GM18526 (cell line): Measurements from ENCODE around the gene MEGF6.

Experiments
- POLR2A ChIP-seq: IDR thresholded peaks from 3 replicates; pipeline ENCODE4 v1.6.1; 2011; ENCODE audit not compliant: insufficient read length; ENCODE audit errors: extremely low read depth

MEGF6 gene

DNA sequence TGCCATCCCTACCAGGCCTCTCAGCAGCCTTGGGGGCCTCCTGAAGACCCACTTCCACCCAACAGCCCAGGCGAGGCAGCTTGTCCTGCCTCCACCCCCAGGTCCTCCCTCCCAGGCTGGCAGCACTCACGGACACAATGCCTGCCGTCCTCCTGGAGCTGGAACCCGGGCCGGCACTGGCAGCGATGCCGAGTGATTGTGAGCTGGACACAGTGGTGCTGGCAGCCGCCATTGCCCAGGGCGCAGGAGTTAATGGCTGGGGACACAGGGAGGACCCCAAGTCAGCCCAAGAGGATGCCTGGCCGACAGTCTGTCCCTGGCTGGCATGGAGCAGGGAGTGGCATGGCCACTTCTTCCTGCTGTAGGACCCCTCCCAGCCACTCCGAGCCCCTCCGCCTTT is 96.0 kb downstream of the MEGF6 start:
- no peak for TF ChIP-seq POLR2A

DNA sequence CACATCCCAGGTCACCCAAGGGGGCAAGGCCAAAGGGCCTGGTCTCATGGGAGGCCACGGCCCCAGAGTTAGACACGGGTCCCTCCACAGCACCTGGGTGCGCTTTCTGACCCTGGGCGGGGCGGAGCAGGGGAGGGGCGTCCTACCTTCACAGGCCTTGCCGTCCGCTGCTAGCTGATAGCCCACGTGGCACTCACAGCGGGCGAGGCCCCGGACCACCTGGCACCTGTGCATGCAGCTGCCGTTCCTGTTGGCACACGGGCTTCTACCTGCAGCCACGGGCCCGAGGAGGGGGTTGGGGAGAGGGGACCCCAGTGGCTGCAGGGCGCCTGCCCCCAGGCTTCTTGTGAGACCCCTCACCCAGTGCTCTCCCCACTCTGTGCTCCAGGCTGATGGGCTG is 96.9 kb downstream of the MEGF6 start:
- TF ChIP-seq POLR2A, result no peak

DNA sequence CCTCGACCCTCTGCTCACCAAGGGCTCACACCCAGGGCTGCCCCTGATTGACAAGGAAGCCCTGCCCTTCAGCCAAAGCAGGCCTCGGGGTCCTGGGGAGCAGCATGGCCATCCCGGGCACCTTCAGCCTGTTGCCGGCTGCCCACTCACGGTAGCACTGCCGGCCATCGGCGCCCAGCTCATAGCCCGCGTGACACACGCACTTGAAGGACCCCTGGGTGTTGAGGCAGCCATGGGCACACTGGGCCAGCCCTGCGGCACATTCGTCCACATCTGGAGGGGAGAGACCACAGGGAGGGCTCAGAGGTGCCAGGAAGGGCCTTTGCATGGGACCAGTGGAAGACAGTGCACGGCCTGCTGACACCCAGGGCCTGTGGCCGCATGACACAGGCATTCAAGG is 99.5 kb downstream of the MEGF6 start:
- TF ChIP-seq POLR2A, result no peak

DNA sequence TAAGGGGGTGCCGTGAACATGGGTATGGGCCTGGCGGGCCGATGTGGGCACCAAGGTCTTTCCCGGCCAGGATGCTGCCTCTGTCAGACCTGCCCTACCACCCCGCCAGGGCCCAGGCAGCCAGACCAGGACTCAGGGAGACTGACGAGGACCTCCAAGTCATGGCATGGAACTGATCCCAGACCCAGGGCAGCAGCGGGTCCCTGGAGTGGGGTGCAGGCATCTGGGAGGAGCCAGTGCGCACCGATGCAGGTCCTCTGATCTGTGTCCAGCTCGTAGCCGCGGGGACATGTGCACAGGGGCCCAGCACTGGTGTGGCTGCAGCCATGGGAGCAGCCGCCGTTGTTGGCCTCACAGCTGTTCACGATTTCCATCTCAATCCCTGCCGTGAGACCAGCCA is 100.0 kb downstream of the MEGF6 start:
- no peak for TF ChIP-seq POLR2A

DNA sequence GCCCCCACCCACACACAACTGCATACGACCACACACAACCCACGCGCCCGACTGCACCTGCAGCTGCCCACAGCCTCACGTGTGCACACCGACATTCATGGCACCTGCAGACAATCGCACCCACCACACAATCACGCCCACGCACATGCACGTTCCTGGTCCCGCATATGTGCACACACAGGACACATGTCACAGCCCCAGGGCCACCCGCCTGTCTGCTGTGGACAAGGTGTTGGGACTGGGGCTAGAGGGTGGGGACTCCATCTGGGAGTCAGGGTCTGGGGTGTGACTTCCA is 100.4 kb downstream of the MEGF6 start:
- TF ChIP-seq POLR2A, result no peak

DNA sequence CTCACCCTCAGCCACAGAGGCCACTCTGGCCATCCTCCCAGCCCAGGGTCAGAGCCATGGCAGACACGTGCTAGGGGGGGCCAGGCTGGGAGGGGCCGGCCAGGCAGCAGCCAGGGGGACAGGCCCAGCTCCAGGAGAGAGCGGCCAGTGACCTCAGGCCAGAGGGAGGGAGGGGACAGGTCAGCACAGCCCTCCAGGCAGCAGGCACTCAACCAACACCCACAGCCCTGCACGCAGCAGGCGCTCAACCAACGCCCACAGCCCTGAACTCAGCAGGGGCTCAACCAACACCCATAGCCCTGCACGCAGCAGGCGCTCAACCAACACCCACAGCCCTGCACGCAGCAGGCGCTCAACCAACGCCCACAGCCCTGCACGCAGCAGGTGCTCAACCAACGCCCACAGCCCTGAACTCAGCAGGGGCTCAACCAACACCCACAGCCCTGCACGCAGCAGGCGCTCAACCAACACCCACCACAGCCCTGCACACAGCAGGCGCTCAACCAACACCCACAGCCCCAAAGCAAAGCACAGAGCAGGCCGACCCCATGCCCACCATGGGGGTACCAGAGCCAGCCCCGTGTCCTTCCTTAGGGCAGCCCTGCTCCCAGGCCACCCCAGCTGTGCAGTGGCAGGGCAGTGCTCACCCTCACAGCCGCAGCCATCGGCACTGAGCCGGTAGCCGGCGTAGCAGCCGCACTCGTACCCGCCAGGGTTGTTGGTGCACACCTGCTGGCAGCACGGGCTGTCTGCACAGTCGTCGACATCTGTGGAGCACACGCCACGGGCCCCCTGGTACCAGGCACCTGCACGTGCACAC is 101.0 kb downstream of the MEGF6 start:
- no peak for TF ChIP-seq POLR2A

DNA sequence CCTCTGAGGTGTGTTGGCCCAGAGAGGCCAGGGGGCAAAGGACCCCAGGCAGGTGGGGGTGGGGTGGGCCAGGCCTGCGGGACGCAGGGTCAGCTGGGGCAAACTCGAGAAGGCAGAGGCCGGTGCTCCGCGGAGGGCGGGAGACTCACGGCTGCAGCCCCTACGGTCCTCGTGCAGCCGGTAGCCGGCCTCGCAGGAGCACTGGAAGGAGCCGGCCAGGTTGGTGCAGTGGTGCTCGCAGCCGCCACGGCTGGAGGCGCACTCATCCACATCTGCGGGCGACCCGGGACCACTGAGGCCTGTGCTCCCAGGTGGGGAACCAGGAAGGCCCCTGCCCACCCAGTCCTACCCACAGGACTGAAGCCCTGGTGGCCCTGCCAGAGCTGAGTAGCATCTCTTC is 101.6 kb downstream of the MEGF6 start:
- TF ChIP-seq POLR2A, result no peak

DNA sequence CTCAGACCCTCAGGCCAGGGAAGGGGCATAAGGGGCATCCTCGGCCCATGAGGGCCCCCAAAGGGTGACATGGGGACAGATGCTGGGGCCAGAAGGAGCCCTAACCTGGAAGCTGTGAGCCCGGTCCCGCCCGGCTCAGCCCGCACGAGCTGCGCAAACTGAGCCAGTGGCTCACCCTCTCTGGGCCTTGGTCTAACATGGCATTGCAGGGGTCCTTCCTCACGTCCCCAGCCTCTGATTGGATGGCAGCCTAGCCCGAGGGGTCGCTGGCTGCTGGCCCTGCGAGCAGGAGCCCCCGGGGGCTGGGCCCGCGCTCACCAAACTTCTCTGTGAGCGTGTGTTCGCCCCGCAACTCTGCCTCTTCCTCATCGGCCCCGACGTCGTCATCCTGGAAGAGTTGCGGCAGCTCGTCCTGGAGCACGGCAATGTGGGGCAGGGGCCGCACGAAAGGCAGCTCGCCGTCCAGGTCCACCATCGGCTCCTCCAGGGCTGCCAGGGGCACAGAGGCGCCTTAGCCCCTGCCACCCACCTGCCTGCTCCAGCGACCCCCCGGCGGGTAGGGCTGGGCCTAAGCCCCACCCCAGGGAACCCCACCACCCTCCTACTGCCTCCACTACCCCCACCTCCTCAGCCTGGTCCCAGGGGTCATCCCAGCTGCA is 102.4 kb downstream of the MEGF6 start:
- no peak for TF ChIP-seq POLR2A

DNA sequence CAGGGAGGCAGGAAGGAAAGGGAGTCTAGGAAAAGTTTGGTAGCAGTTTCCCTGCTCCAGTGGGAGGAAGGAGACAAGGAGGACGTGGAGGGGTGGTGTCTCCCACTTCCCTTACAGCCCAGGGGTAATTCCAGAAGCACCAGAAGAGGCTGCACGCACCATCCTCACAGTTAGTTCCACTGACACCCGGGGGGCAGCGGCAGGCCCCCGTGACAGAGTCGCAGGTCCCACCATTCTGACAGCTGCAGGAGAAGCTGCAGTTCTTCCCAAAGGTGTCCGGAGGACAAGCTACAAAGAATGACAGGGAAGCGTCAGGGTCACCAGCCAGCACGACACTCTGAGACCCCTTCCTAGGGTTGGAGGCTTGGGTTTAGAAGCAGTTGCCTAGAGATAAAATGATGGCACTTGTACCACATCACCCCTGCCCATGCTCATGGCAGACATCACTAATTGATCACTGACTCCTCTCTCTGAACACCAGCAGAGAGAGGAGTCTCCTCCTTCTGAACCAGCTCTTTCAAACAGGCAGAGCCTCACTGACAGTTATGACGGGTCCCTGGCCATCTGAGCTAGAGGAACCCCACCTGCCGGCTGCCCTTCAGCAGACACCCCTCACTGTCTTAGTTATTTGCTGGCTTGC is 103.6 kb downstream of the MEGF6 start:
- TF ChIP-seq POLR2A, result no peak

DNA sequence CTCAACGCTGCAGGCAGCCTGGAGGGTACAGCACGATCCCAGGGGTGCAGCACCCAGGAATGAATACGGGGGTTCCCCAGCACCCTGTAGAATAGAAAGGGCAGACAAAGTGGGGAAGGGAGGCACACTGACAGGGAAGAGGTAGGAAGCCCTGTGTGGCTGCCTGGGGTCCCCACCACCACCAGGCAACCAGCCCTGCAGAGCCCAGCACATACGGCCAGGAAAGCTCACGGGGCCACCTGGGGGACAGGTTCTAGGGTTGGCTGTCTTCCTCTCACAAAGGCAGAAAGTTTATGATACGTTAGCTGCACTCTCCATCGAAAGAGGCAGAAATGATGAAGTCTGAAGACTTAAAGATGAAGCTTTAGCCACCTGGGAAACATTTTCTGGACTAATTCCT is 104.4 kb downstream of the MEGF6 start:
- TF ChIP-seq POLR2A, result no peak

DNA sequence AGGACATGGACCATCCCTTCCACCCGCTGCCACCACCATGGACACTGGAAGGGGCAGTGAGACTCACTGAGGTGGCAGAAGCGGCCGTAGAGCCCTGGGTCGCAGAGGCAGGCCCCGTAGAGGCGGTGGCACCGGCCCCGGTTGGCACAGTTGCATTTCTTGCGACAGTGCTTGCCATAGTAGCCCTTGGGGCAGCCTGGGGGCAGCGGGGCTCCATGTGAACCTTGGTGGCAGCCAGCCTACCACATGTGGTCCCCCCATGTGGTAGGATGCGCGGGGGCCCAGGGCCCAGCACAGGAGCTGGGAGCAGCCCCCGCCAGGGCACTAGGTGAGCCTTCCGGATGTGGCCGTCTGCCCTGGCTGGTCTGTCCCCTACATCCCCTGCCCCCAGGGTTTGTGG is 105.3 kb downstream of the MEGF6 start:
- TF ChIP-seq POLR2A, result no peak

DNA sequence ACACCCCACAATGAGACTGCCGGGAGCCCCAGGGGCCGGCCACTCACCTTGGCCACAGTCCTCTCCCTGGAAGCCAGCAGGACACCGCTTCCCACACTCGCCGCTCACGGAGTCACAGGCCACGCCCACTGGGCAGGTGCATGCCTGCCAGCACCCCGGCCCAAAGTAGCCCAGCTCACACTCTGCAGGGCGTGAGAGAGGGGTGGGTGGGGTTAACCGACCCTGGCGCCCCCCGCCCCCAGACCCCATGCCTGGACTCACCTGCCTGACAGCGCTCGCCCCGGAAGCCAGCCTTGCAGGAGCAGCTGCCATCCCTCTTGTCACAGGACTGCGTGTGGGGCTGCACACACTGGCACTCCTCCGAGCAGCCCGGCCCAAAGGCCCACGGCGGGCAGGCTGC is 106.1 kb downstream of the MEGF6 start:
- TF ChIP-seq POLR2A, result no peak

DNA sequence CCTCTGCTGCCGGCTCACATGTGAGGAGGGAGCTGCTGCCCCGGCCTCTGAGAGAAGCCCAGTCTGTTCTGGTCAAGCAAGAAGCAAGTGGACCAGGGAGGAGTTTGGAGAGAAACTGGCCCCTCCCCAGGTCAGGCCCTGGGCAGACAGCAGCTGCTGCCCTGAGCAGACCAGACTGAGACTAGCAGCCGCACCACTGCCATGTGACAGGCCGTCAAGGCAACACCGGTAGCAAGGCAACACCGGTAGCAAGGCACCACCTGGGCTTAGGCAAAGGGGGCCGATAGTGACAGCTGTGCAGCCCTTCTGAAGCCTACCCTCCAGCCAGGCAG is 106.5 kb downstream of the MEGF6 start:
- no peak for TF ChIP-seq POLR2A

DNA sequence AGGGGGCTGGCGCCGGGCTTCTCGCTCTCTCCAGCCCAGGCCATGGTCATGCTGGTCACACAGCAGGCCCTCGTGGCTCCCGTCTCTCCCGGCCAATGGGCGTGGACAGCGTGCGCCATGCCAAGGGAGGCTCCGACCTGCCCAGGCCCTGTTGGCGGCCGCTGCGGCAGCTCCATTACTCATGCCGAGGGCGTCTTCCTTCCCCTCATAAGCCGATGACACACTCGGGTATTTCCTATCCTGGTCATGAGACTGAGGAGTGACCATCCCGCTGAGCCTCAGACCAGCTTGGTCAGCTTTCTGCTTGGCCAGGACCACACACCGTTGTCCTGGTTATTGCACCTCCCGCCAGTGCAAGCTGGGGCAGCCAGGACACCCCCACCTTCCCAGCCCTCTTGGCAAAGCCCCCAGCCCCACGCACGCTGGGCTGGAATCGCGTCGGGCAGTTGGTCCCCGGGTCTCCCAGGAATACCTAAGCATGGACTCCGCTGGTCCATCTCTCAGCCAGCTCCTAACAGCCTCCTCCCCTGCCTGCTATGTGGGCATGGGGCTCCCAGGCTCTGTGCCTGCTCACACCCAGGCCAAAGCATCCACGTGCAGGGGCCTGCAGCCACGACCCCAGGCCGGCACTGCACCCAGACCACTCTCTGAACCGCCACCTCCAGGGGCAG is 107.0 kb downstream of the MEGF6 start:
- no peak for TF ChIP-seq POLR2A

DNA sequence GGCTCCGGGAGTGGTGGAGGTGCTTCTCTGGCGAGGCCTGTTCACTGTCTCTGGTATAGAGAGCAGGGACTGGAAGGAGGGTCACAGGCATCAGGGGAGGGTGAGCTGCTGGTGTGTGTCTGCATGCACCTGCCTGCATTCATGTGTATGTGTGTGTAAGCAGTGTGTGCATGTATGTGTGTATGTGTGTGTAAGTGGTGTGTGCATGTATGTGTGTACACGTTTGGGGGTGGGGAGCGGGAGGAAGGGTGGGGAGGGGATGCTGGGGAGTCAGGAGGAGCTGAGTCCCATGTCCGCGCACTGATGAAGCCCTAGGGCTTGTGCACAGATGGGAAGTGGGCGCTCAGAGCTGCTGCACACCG is 107.8 kb downstream of the MEGF6 start:
- TF ChIP-seq POLR2A, result no peak

DNA sequence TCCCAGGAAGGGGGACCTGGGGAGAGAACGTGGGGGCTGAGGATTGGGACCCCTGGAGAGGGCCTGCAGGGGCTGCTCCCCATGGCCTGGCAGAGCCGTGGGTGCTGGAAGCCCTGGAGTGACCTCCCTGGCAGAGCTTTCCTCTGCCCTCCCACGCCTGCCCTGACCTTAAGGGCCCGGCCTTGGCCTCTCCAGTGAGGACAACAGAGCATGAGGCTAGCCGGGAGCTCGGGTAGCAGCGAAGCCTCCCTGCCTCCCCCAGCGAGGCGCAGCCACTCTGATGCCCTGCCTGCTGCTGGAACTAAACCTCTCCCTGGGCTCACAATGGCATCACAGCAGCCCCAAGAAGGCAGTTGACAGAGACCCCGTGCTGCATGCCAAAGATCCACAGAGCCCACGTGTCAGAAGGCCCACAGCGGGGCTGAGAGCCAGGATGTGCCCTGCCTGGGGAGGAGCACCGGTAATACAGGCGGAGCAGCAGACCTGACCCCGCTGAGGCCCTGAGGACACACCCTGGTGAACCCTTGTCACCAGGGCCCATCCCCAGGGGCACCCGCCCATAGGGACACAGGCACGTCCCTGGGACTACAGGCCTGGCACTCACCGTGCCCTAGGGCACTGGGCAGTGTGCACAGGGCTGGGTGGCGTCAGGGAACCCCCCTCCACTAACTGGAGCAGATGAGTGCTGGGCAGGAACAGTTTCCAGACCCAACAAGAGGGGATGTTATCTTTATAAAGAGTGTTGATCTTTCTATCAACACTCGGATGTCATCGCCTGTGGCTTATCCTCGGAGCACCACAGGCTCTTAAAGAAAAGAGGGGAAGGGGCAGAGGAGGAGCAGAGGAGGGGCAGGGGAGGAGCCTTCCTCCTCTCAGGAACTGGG is 108.4 kb downstream of the MEGF6 start:
- no peak for TF ChIP-seq POLR2A
